Muscle layer of colon (tissue), 2 donors: ENCODE data around the gene BICDL2.

Experiments used
- H3K27ac ChIP-seq: one replicate; pipeline ENCODE4 v1.7.0; 2013; ENCODE audit warnings: low read depth, mild to moderate bottlenecking, low read length, moderate library complexity
- H3K27me3 ChIP-seq, 2 donors: one replicate each; pipeline ENCODE4 v1.7.0; 2013; ENCODE audit warnings: low read length in 2 of 2, mild to moderate bottlenecking in 2 of 2; ENCODE audit not compliant: insufficient read depth in 2 of 2, control insufficient read depth in 1 of 2
- H3K36me3 ChIP-seq: one replicate; pipeline ENCODE4 v1.7.0; 2013; ENCODE audit warnings: mild to moderate bottlenecking, low read length; ENCODE audit not compliant: insufficient read depth
- H3K4me1 ChIP-seq: one replicate; pipeline ENCODE4 v1.7.0; 2013; ENCODE audit warnings: mild to moderate bottlenecking, low read length; ENCODE audit not compliant: insufficient read depth
- H3K4me3 ChIP-seq, 2 donors: one replicate each; pipeline ENCODE4 v1.7.0; 2013; ENCODE audit warnings: low read length in 2 of 2, low read depth in 1 of 2, mild to moderate bottlenecking in 1 of 2, moderate library complexity in 1 of 2
- H3K9ac ChIP-seq: one replicate; pipeline ENCODE4 v1.7.0; 2013; ENCODE audit warnings: low read length
- H3K9me3 ChIP-seq: one replicate; pipeline ENCODE4 v1.7.0; 2013; ENCODE audit warnings: mild to moderate bottlenecking, low read length
- donor health status: abdominal sarcoma.
- donor health status: Adenocarcinoma of cecum.

The BICDL2 gene

DNA sequence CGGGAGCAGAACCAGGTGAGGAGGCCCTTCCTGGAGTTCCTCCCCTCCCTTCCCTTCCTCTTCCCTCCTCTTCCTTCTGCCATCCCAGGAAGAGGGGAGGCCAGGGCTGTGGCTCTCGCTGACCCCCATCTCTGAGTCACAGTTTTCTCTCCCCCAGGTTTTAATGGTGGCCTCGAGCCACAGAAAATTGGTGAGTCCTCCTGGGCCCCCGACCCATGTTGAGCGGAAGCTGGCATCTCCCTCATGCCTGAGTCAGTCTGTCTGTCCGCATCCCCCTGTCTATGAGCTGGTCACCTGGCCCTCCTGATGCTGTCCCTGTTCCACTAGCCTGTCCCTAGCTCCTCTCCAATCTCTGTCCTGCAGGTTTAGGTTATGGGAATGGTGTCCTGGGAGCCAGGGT is 36.8 kb downstream of the BICDL2 start:
- H3K27me3 ChIP-seq: peaks cover 2 to 45% of the 10 kb centered on the region in 2 donors
- H3K36me3 ChIP-seq: no peaks in the 10 kb centered on the region
- no peak overlapping the region for H3K4me3 ChIP-seq
- H3K9ac ChIP-seq: no peak overlapping the region
- H3K9me3 ChIP-seq: no peaks in the 10 kb centered on the region
- H3K4me1 ChIP-seq: no peaks in the 10 kb centered on the region
- no peak overlapping the region for H3K27ac ChIP-seq

DNA sequence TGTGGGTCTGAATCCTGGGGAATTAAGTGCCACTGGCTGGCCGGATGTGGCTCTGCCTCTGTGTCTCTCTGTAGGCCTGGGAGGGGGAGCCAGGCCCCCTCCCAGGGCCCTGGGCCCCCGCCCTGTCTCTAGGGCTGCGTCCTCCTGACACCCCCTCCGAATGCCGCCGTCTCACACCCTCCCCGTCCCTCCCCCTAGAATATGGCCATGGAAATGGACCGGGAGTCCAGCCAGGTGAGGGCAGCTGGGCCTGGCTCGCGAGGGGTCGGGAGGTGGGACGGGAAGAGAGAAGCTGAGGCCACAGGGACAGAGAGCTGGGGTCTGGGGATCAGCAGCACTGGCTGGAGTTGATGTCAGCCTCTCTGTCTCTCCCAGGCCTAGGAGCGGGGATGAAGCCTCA is 40.4 kb downstream of the BICDL2 start:
- Histone ChIP-seq H3K27ac (no peak overlapping the region), H3K4me1 (no peaks in the 10 kb centered on the region), H3K9ac (no peak overlapping the region), H3K36me3 (no peaks in the 10 kb centered on the region), H3K4me3 (no peak overlapping the region), H3K9me3 (no peaks in the 10 kb centered on the region), H3K27me3 (peaks cover 0 to 32% of the 10 kb centered on the region in 2 donors)

DNA sequence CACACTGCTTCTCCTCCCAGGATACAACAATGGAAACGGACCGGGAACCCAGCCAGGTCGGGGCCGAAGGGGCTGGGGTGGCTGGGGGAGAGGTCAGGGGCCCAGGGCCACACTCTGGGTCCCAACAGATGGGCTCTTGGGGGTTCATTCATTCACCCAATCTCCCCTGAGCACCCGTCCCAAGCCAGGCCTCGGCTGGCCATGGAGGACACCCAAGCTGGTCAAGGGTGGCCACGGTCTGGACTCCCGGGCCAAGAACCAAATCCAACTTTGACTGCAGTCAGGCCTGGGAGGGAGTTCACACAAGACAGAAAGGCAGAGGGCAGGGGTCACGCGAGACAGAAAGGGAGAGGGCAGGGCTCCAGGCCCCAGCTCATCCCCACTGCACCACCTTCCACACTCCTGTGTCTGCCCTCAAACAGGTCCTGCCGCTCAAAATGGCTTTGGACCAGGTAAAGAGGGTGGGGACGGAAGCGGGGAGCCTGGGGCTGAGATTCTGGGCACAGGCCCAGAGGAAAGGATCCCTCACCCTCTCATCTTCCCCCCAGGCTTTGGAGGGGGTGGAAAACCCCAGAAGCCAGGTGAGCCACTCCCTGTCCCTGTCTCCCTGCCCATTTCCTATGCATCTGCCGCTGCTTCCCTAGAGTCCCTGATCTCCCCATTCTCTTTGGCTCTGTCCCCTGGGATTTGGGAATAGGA is 44.2 kb downstream of the BICDL2 start:
- Histone ChIP-seq H3K9me3 (no peaks in the 10 kb centered on the region), H3K4me1 (no peaks in the 10 kb centered on the region), H3K27me3 (peaks cover 0 to 28% of the 10 kb centered on the region in 2 donors), H3K36me3 (no peaks in the 10 kb centered on the region), H3K9ac (no peak overlapping the region), H3K4me3 (no peak overlapping the region), H3K27ac (no peak overlapping the region)

DNA sequence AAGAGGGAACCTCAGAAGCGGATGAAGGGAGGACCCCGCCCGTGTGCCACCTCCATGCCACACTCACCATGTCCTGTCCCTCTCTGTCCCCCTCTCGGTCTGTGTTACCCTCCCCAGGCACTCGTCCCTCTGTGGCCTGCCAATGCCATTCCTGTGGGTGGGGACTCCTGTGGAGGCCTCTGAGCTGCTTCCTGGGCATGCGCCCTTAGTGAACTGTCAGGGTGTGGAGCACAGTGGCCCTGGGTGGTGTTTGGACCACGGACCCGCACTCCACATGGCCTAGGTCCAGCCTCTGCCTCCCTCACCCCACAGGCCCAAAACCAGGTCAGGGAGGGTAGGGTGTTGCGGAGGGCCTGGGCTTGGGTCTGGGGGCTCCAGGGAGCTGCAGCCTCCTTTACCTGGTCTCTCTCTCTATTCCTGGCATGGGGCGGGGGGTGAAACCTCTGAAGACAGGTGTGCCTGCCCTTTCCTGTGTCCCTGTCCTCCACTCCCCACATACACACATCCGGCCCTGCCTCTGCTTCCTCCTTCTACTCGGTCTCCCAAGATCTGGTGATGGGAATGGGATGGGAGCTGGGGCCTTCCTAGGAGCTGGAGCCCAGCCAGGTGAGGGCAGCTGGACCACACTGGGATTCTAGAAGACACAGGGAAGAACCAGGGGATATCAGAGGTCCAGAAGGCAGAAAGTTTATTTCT is 45.0 kb downstream of the BICDL2 start:
- peaks cover 0 to 21% of the 10 kb centered on the region in 2 donors for H3K27me3 ChIP-seq

DNA sequence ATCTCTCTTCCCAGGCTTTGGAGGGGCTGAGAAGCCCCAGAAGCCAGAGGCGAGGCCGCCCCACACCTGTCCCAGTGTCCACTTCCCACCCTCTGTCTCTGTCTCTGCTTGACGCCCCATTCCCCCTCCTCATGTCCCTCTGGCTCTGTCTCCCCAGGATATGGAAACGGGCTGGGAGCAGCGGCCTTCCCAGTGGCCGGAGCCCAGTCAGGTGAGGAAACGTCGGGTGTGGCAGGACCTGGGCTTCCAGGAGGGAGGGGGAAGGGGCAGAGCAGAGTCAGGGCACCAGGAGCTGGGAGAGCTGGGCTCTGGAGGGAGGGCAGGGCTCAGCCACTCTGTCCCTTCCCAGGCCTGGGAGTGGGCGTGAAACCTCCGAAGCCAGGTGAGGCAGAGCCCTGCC is 45.9 kb downstream of the BICDL2 start:
- Histone ChIP-seq H3K9me3 (no peaks in the 10 kb centered on the region), H3K4me1 (no peaks in the 10 kb centered on the region), H3K4me3 (no peak overlapping the region), H3K36me3 (no peaks in the 10 kb centered on the region), H3K27ac (no peak overlapping the region), H3K27me3 (peaks cover 0 to 15% of the 10 kb centered on the region in 2 donors), H3K9ac (no peak overlapping the region)

More for the DNA sequence above, 45.0 kb downstream of the BICDL2 start:
- Histone ChIP-seq H3K4me3 (no peak overlapping the region), H3K9me3 (no peaks in the 10 kb centered on the region), H3K27ac (no peak overlapping the region), H3K4me1 (no peaks in the 10 kb centered on the region), H3K9ac (no peak overlapping the region), H3K36me3 (no peaks in the 10 kb centered on the region)

DNA sequence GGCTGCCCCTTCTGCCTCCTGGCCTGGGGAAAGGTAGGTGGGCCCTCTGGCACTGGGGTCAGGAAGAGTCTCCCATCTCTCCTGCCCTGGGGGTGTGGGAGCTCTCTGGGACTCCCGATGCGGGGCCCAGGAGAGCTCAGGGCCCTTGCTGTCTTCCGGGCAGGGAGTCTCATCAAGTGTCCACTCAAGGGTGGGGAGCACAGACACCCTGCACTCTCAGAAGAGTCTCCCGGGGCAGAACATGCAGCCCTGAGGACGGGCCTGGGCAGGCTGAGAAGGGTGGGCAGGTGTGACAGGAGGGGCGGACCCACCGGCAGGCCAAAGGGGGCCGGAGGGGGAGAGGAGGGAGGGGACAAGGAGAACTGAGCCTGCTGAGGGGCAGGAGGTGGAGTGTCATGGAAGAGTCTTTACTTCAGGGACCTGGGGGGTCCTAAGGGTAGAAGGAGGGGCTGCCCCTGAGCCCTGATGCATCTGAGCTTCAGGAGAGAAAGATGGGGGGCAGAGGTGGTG is 48.1 kb downstream of the BICDL2 start:
- Histone ChIP-seq H3K36me3 (no peaks in the 10 kb centered on the region), H3K4me1 (no peaks in the 10 kb centered on the region), H3K27me3 (peaks cover 0 to 15% of the 10 kb centered on the region in 2 donors)

DNA sequence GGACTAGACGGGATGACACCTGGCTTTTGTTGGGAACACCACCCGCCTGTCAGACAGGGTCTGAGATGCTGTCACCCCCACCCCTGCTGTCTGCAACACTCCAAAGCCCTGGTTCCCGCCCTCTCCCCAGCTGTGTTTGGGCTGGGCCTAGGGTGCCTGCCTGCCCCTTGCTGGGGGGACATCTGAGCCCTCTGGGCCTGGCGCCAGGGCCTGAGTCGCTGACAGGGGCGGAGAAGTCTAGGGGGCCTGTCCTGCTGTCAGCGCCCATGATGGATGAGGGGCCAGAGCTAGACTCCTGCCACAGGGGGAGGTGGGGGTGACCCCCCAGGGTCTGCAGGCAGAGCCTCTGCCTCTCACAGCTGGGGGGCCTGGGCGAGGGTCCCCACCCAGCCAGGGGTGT is 48.9 kb downstream of the BICDL2 start:
- Histone ChIP-seq H3K9ac (no peak overlapping the region), H3K36me3 (no peaks in the 10 kb centered on the region), H3K27me3 (peaks cover 0 to 15% of the 10 kb centered on the region in 2 donors), H3K9me3 (no peaks in the 10 kb centered on the region), H3K4me3 (no peak overlapping the region), H3K4me1 (no peaks in the 10 kb centered on the region), H3K27ac (no peak overlapping the region)

More for the DNA sequence above, 48.1 kb downstream of the BICDL2 start:
- Histone ChIP-seq H3K27ac (no peak overlapping the region), H3K9ac (no peak overlapping the region), H3K4me3 (no peak overlapping the region), H3K9me3 (no peaks in the 10 kb centered on the region)

DNA sequence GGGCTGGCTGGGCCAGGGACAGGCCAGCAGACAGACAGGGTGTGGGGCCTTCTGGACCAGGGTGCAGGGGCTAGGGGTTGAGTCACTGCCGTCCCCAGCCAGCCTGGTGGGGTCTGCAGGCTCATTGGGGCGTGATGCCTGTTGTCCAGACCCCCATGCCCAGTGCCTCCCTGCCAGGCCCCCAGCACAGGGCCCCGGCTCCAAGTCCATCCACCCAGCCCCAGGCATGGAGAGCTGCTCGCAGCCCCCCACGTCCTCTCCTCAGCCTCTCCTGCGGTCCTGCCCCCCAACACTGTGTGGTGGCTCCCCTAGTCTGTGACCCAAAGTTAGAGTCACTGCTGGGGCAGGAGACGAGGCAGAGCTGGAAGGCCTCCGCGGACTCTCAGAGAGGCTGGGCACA is 49.5 kb downstream of the BICDL2 start:
- H3K9me3 ChIP-seq: no peaks in the 10 kb centered on the region
- peaks cover 0 to 15% of the 10 kb centered on the region in 2 donors for H3K27me3 ChIP-seq
- no peaks in the 10 kb centered on the region for H3K4me1 ChIP-seq
- no peak overlapping the region for H3K4me3 ChIP-seq
- H3K36me3 ChIP-seq: no peaks in the 10 kb centered on the region
- H3K9ac ChIP-seq: no peak overlapping the region
- H3K27ac ChIP-seq: no peak overlapping the region

DNA sequence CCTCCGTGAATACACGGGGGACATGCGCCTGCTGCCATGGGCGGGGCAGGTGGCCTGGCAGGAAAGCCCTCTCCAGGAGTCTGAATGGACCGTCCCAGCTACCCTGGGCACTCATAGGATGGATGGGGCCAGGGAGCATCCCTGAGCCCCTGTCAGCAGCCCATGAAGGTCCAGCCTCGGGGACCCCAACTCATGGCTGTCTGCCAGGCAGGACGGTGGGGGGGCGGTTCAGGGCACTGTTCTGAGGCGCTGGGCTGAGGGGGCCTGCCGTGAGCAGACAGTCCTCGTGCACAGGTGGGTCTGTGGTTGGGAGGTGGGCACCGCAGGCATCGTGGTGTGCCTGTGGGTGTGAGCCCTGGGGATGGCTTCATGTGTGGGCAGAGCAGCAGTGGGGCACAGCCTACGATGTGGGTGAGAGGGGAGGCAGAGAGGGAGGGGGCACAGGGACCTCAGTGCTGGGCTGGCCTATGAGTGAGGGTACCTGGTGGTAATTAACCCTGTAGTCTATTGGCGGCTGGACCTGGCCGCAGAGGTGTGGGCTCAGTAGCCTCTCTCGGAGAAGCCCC is 50.0 kb downstream of the BICDL2 start:
- no peak overlapping the region for H3K4me3 ChIP-seq
- H3K4me1 ChIP-seq: no peaks in the 10 kb centered on the region
- H3K27me3 ChIP-seq: peaks cover 0 to 15% of the 10 kb centered on the region in 2 donors
- H3K27ac ChIP-seq: no peak overlapping the region
- no peaks in the 10 kb centered on the region for H3K9me3 ChIP-seq
- H3K9ac ChIP-seq: no peak overlapping the region
- H3K36me3 ChIP-seq: no peaks in the 10 kb centered on the region

DNA sequence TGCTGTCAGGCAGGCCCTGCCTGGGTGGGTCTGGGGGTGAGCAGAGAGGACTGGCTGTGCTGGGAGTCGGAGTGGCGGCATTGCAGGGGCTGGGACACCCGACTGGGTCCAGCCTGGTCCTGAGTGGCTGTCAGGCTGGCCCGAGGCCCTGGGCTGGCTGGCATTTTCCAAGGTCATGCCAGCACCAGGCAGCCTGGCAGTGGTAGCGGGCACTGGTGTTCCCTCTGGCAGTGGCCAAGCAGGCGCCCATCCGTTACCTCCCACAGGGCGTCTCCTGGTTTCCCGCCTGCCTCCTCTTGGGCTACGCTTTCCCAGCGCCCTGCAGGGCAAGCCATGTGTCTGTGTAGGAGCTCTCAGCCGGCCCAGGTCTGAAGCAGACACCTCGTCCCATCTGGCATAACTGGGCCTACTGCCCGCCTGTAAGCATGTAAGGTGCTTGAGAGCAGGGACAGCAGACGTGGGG is 50.8 kb downstream of the BICDL2 start:
- Histone ChIP-seq H3K9ac (no peak overlapping the region), H3K36me3 (no peaks in the 10 kb centered on the region), H3K27me3 (peaks cover 0 to 15% of the 10 kb centered on the region in 2 donors), H3K27ac (no peak overlapping the region), H3K4me1 (no peaks in the 10 kb centered on the region), H3K4me3 (no peak overlapping the region), H3K9me3 (no peaks in the 10 kb centered on the region)

DNA sequence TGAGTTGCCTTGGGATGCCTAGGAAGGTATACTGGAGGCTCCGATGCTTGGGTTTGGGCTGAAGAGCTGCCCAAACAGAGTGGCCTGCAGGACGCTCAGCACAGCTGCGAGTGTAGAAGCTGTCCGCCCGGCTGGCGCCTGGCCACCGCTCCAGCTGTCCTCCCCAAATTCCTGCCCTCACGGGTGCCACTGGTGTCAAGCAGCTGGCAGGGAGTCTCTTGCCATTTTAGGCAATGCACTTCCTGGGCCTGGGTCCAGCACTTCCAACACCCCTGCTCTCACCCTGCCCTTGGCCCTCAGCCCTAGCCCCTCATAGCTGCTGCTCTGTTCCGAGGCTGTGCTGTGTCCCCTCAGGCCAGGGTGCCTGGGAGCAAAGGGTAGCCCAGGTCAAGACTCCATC is 51.3 kb downstream of the BICDL2 start:
- Histone ChIP-seq H3K4me3 (no peak overlapping the region), H3K36me3 (no peaks in the 10 kb centered on the region), H3K4me1 (no peaks in the 10 kb centered on the region), H3K9ac (no peak overlapping the region), H3K9me3 (no peaks in the 10 kb centered on the region), H3K27me3 (peaks cover 0 to 12% of the 10 kb centered on the region in 2 donors), H3K27ac (no peak overlapping the region)
